ENCODE data around the gene SASH1.
A peak's percentile ranks its signal among the peaks of the same experiment; 100 is the strongest.

DNA sequence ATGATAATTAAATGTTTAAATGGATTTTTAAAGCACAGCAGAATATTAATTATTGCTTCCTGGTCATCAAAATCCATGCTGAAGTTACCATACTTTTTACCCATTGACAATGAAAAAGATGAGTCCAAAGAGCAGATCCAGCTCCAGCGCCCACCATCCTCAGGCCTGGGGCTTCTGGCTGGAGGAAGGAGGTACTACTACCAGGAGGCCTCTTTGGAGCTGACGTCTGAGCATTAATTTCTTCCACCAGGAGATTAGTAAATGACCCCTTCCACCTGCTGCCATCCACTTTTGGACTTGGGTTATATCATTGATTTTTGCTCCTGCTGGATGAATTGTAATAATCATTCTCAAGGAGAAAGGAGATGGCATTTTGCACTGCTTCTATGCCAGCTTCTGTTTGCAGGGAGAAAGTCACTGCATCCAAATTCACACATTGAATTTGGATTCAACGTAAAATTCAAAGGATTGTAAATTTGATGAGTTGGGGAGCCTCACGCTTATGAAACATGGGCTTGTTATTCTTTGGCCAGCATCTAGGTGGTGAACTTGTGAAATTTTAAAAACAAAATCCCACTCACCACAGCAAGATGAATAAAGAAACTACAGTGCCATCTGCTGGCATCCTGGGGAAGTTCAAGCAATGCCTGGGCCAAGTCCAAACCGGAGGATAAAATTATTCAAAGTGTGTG, 121.8 kb downstream of the SASH1 start:
- TF ChIP-seq, protein P1, sequence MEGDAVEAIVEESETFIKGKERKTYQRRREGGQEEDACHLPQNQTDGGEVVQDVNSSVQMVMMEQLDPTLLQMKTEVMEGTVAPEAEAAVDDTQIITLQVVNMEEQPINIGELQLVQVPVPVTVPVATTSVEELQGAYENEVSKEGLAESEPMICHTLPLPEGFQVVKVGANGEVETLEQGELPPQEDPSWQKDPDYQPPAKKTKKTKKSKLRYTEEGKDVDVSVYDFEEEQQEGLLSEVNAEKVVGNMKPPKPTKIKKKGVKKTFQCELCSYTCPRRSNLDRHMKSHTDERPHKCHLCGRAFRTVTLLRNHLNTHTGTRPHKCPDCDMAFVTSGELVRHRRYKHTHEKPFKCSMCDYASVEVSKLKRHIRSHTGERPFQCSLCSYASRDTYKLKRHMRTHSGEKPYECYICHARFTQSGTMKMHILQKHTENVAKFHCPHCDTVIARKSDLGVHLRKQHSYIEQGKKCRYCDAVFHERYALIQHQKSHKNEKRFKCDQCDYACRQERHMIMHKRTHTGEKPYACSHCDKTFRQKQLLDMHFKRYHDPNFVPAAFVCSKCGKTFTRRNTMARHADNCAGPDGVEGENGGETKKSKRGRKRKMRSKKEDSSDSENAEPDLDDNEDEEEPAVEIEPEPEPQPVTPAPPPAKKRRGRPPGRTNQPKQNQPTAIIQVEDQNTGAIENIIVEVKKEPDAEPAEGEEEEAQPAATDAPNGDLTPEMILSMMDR (IDR thresholded peaks at IDR 0.05): peak; percentile 85 to 91 (median 88)
- no peak for TF ChIP-seq POLR2A (IDR thresholded peaks at IDR 0.05)
- peak in 1 of 2 donors; percentile 64 for TF ChIP-seq EP300 (IDR thresholded peaks at IDR 0.05)

All from tibial nerve (tissue), 4 donors.